ENCODE results near the gene PLAC8L1.
A peak's percentile ranks its signal among the peaks of the same experiment; 100 is the strongest.

Gene PLAC8L1

GRCh38 chr5:146051678-146052077, 53.7 kb downstream of the PLAC8L1 start:
- peak; percentile 24 for DNase-seq (ENCODE audit: low read depth)
- no peak for TF ChIP-seq CTCF (IDR thresholded peaks at IDR 0.05; ENCODE audit: control insufficient read depth, insufficient read depth, low read depth, low read length, missing control alignments)
- no peak overlapping the region for H3K4me3 ChIP-seq (ENCODE audit: control insufficient read depth, low read depth, low read length)

GRCh38 chr5:146050086-146050485, 55.3 kb downstream of the PLAC8L1 start:
- DNase-seq (ENCODE audit: low read depth), result no peak
- no peak for TF ChIP-seq CTCF (IDR thresholded peaks at IDR 0.05; ENCODE audit: control insufficient read depth, insufficient read depth, low read depth, low read length, missing control alignments)

GRCh38 chr5:146049704-146050026, 55.7 kb downstream of the PLAC8L1 start:
- no peak for DNase-seq (ENCODE audit: low read depth)
- H3K4me3 ChIP-seq (ENCODE audit: control insufficient read depth, low read depth, low read length), result no peak overlapping the region
- TF ChIP-seq CTCF (IDR thresholded peaks at IDR 0.05; ENCODE audit: control insufficient read depth, insufficient read depth, low read depth, low read length, missing control alignments), result no peak

More at GRCh38 chr5:146050086-146050485, 55.3 kb downstream of the PLAC8L1 start:
- H3K4me3 ChIP-seq (ENCODE audit: control insufficient read depth, low read depth, low read length), result no peak overlapping the region

GRCh38 chr5:146048994-146049703, 56.2 kb downstream of the PLAC8L1 start:
- peak; percentile 84 for TF ChIP-seq CTCF (IDR thresholded peaks at IDR 0.05; ENCODE audit: control insufficient read depth, insufficient read depth, low read depth, low read length, missing control alignments)
- H3K4me3 ChIP-seq (ENCODE audit: control insufficient read depth, low read depth, low read length), result no peak overlapping the region
- DNase-seq (ENCODE audit: low read depth), result peak; percentile 63

- H3K4me3 ChIP-seq (ENCODE audit: control insufficient read depth, low read depth, low read length), result no peak overlapping the region
- no peak for DNase-seq (ENCODE audit: low read depth)
- no peak for TF ChIP-seq CTCF (IDR thresholded peaks at IDR 0.05; ENCODE audit: control insufficient read depth, insufficient read depth, low read depth, low read length, missing control alignments)
Observed at GRCh38 chr5:146047396-146047795, 58.0 kb downstream of the PLAC8L1 start.

GRCh38 chr5:146043722-146044121, 61.7 kb downstream of the PLAC8L1 start:
- no peak for TF ChIP-seq CTCF (IDR thresholded peaks at IDR 0.05; ENCODE audit: control insufficient read depth, insufficient read depth, low read depth, low read length, missing control alignments)
- no peak overlapping the region for H3K4me3 ChIP-seq (ENCODE audit: control insufficient read depth, low read depth, low read length)
- no peak for DNase-seq (ENCODE audit: low read depth)

Data from AG09309 (cell line).